Measurements from ENCODE around the gene UBR4.

GRCh38 chr1:19166066-19166465, 44.0 kb downstream of the UBR4 start:
- TF ChIP-seq POLR2AphosphoS5 (IDR thresholded peaks at IDR 0.05) (no peak), CTCF (IDR thresholded peaks at IDR 0.05) (no peak)

Measured in suprapubic skin (tissue), 3 donors.